ENCODE measurements around the gene CDK2AP2.

DNA sequence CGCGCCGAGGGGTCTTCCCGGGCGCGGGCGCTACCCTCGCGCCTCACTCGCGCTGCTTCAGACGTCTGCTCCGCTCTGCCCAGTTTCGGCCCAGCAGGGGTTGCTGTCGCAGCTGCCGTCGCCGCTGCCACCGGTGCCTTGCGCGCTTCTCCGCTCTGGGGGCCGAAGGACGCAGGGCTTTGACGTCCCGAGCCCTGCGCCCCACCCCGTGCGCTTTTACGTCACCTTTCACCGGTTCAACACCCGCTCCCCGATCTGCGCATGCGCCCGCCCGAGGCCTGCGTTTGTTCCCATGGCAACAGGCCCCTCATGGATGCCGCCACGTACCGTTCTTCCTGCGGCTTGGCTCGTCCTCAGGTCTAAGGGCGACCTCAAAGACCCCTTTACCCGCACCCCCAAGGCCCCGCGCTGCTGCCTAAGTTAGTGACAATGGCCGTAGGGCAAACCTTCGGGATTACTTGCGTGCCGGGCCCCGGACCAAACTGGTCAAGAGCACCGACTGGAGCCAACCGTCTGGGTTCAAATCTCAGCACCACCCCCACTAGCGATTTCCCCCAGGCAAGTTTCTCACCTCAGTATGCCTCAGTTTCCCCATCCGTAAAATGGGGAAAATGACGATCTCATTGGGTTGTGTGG is 642 bp upstream of the CDK2AP2 start:
- TF ChIP-seq CTCF (IDR thresholded peaks at IDR 0.05) (peak in 1 of 4 experiments; percentile 24), POLR2A (IDR thresholded peaks at IDR 0.05) (peak; percentile 9)

Data from prostate gland (tissue), 2 donors.